Fibroblast of pulmonary artery (primary cell): ENCODE data around the gene PSMD6.

Experiments
- DNase-seq: peaks from one replicate; pipeline ENCODE4 v3.0.0-alpha.2; 2010; ENCODE audit warnings: low read depth
- H3K4me3 ChIP-seq: replicated peaks from 2 replicates; pipeline ENCODE4 v1.5.1; 2011; ENCODE audit warnings: low read depth, mild to moderate bottlenecking, control low read depth, low read length, moderate library complexity
- TF ChIP-seq, protein P1 (sequence below): IDR thresholded peaks from 2 replicates; pipeline ENCODE4 v1.5.1; 2011; ENCODE audit warnings: mild to moderate bottlenecking, control low read depth, low read length, inconsistent platforms; ENCODE audit errors: missing control alignments

The PSMD6 gene

DNA sequence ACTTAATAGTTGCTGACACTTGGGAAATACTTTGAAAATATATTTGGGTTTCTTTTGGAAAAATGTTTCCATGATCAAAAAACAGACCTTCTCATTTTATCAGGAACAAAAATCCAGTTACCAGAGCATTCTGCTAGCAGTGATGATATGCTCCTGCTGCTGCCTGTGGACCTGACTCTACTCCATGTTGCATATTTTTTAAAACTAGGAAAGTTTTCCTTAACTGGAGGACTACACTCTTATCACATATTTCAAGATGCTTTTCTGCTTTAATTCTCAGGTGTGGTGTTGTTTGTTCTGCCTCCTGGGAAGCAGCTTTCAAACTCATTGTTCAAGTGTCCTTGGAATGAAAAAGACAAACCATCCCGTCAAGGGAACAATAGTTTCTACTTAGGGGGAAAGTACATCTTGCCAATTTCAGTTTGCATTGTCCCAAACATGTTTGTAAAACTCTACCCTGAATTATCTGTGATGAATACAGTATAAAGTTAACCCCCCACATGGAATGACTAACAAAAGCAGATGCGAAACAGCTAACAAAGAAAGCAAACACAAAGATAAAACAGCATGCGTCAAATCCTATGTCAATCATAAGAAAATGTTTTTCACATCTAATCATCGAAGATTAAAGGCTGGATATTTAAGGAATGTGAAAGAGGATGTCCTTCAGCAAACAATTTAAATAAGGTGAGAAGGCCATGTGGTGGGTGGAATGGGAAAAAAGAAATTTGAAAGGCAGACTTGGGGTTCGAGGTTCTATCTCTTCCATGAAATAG, 40.1 kb upstream of the PSMD6 start:
- DNase-seq = peak; percentile 90
- TF ChIP-seq, protein P1, sequence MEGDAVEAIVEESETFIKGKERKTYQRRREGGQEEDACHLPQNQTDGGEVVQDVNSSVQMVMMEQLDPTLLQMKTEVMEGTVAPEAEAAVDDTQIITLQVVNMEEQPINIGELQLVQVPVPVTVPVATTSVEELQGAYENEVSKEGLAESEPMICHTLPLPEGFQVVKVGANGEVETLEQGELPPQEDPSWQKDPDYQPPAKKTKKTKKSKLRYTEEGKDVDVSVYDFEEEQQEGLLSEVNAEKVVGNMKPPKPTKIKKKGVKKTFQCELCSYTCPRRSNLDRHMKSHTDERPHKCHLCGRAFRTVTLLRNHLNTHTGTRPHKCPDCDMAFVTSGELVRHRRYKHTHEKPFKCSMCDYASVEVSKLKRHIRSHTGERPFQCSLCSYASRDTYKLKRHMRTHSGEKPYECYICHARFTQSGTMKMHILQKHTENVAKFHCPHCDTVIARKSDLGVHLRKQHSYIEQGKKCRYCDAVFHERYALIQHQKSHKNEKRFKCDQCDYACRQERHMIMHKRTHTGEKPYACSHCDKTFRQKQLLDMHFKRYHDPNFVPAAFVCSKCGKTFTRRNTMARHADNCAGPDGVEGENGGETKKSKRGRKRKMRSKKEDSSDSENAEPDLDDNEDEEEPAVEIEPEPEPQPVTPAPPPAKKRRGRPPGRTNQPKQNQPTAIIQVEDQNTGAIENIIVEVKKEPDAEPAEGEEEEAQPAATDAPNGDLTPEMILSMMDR = no peak
- H3K4me3 ChIP-seq = no peak overlapping the region

DNA sequence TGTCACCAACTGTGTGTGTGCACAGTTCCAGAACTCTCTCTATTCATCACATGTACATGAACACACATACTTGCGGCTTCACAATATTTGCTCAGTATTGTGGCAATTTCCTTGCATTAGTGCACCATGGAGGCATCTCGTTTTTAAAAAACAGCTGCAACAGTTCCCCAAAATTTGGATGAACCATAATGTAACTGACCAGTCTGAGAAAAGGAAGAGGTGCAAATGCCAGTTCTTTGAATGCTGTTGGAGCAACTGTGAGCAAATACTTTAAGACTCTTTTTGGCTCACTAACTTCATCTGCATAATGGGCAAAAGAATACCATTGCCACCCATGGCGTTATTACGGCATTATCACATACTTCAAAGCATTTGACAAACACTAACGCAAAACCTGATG, 38.3 kb upstream of the PSMD6 start:
- TF ChIP-seq, protein P1 = no peak
- no peak overlapping the region for H3K4me3 ChIP-seq
- DNase-seq = no peak

- H3K4me3 ChIP-seq = no peak overlapping the region
- TF ChIP-seq, protein P1 = no peak
- DNase-seq = peak; percentile 24
Measured at GRCh38 chr3:64059484-64060175, 36.3 kb upstream of the PSMD6 start.

GRCh38 chr3:64058566-64058965, 35.3 kb upstream of the PSMD6 start:
- no peak for DNase-seq
- H3K4me3 ChIP-seq = no peak overlapping the region
- TF ChIP-seq, protein P1 = no peak

DNA sequence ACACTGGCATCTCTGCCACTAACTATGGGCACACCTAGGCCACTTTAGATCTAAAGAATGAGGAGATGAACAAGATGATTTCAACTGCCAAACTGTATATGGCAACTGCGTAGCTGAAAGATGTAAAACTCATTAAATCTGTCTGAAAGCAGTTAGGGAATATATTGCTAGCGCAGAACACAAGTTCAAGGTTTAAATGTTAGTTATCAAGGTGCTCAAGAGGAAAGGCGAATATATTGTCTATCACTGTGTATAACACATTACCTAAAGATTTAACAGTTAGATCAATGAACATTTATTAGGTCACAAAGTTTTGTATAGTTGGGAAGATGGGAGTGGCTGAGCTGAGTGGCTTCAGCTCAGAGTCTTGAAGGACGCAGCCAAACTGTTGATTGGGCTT, 33.9 kb upstream of the PSMD6 start:
- no peak overlapping the region for H3K4me3 ChIP-seq
- TF ChIP-seq, protein P1 = no peak
- DNase-seq = no peak

GRCh38 chr3:64056606-64057180, 33.4 kb upstream of the PSMD6 start:
- peak; percentile 80 for DNase-seq
- TF ChIP-seq, protein P1 = no peak

More at GRCh38 chr3:64056606-64057180, 33.4 kb upstream of the PSMD6 start:
- H3K4me3 ChIP-seq = no peak overlapping the region
